Measurements from ENCODE around the gene PRCC.
"Not testable (repeated sequence)": the region's sequence is repeated elsewhere in the genome, so short reads cannot be mapped to it uniquely, and the experiment has no call there.

DNA sequence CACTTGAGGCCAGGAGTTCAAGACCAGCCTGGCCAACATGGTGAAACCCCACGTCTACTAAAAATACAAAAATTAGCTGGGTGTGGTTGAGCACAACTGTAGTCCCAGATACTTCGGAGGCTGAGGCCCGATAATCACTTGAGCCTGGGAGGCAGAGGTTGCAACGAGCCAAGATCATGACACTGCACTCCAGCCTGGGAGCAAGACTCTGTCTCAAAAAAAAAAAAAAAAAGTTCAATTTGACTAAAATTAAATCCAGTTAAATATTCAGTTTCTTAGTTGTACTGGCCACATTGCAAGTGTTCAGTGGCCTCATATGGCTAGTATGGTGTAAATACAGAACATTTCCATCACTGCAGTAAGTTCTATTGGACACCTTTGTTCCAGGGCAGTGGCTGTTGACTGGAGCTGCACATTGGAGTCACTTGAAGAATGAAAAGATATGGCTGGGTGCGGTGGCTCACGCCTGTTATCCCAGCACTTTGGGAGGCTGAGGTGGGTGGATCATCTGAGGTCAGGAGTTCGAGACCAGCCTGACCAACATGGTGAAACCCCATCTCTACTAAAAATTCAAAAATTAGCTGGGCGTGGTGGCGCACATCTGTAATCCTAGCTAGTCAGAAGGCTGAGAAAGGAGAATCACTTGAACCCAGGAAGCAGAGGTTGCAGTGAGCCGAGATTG lies 9.6 kb upstream of the PRCC start:
- TF ChIP-seq, protein P1, sequence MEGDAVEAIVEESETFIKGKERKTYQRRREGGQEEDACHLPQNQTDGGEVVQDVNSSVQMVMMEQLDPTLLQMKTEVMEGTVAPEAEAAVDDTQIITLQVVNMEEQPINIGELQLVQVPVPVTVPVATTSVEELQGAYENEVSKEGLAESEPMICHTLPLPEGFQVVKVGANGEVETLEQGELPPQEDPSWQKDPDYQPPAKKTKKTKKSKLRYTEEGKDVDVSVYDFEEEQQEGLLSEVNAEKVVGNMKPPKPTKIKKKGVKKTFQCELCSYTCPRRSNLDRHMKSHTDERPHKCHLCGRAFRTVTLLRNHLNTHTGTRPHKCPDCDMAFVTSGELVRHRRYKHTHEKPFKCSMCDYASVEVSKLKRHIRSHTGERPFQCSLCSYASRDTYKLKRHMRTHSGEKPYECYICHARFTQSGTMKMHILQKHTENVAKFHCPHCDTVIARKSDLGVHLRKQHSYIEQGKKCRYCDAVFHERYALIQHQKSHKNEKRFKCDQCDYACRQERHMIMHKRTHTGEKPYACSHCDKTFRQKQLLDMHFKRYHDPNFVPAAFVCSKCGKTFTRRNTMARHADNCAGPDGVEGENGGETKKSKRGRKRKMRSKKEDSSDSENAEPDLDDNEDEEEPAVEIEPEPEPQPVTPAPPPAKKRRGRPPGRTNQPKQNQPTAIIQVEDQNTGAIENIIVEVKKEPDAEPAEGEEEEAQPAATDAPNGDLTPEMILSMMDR (conservative IDR thresholded peaks at IDR 0.05), result not testable (repeated sequence)
- TF ChIP-seq ZFX (IDR thresholded peaks at IDR 0.05), result not testable (repeated sequence)
